HepG2 (cell line): ENCODE results near the gene GAGE10. TPM values are rescaled to one million over a fixed set of nuclear protein-coding genes. Genes with fewer than 3 reads are reported as not detected.

Experiments
- ATAC-seq: fragments of 200-7000 bp; cut with Tn5 transposase; 3 replicates; pipeline ENCODE4 v1.9.1; 2020; ENCODE audit warnings: mild to moderate bottlenecking, moderate library complexity
- BruUV-seq: library from RNA; stranded (reverse); fragments of 400-500 nt; replicated peaks from 2 replicates; lab custom pipeline; 2021; lab: Mats Ljungman, UMichigan
- CTCF ChIA-PET: fragments of 300-600 bp; formaldehyde crosslinking; extraction: SDS; loops from one replicate; lab custom pipeline; 2021; ENCODE audit warnings: low total read pairs, inconsistent platforms, low intra/inter-chr PET ratio; lab: Yijun Ruan, JAX
- POLR2A ChIA-PET: fragments of 350-600 bp; sonication (Branson Sonifier 250); formaldehyde crosslinking; loops from one replicate; lab custom pipeline; 2020; ENCODE audit warnings: antibody characterized with exemption, inconsistent platforms; lab: Yijun Ruan, JAX
- DNase-seq: peaks from one replicate; pipeline ENCODE4 v3.0.0-alpha.2; 2015; ENCODE audit warnings: low spot score
- FAIRE-seq: peaks from 3 replicates; lab custom pipeline; 2011; peaks lifted over from hg19 to GRCh38; lab: Jason Lieb, UNC
- H2AFZ ChIP-seq: one replicate; pipeline ENCODE4 v1.6.1; 2011; ENCODE audit warnings: low read length, inconsistent platforms
- H3K27ac ChIP-seq: fragments of 300-600 bp; 3 replicates; pipeline ENCODE4 v1.8.0; 2011; ENCODE audit warnings: mixed run types, mild to moderate bottlenecking, mixed read lengths, low read length, inconsistent platforms; ENCODE audit not compliant: insufficient read depth; ENCODE audit errors: extremely low read length
- H3K27me3 ChIP-seq, 2 experiments: fragments of 200-600 bp in 1 of 2; 2 replicates in 1 of 2; 3 replicates in 1 of 2; pipeline versions ENCODE4 v1.6.0 to v1.8.0; 2011; ENCODE audit warnings: low read length in 2 of 2, mild to moderate bottlenecking in 2 of 2, moderate library complexity in 2 of 2, inconsistent platforms in 1 of 2; ENCODE audit not compliant: insufficient read depth in 2 of 2, control insufficient read depth in 1 of 2
- H3K36me3 ChIP-seq, 2 experiments: fragments of 200-600 bp in 1 of 2; replicated peaks in 1 of 2; 2 replicates in 1 of 2; 3 replicates in 1 of 2; pipeline versions ENCODE4 v1.5.1 to v1.8.0; 2011; ENCODE audit warnings: low read length in 2 of 2, inconsistent platforms in 1 of 2; ENCODE audit not compliant: insufficient read depth in 2 of 2, control insufficient read depth in 1 of 2
- H3K4me1 ChIP-seq: 2 replicates; pipeline ENCODE4 v1.5.1; 2012; ENCODE audit warnings: low read length, inconsistent platforms; ENCODE audit not compliant: insufficient read depth
- H3K4me2 ChIP-seq: 2 replicates; pipeline ENCODE4 v1.6.0; 2011; ENCODE audit warnings: low read depth, low read length, inconsistent platforms
- H3K4me3 ChIP-seq, 3 experiments: fragments of 200-600 bp in 1 of 3; sonication (generic), shearing (Covaris generic) in 1 of 3; replicated peaks in 1 of 3; 2 replicates each; pipeline ENCODE4 v1.5.1; 2011 to 2016; ENCODE audit warnings: low read length in 3 of 3, inconsistent platforms in 2 of 3, low read depth in 2 of 3, mild to moderate bottlenecking in 2 of 3, control low read depth in 1 of 3, mixed read lengths in 1 of 3; ENCODE audit not compliant: insufficient read depth in 1 of 3
- H3K79me2 ChIP-seq: one replicate; pipeline ENCODE4 v1.6.1; 2011; ENCODE audit warnings: low read length, inconsistent platforms; ENCODE audit not compliant: insufficient read depth
- H3K9ac ChIP-seq: 2 replicates; pipeline ENCODE4 v1.6.0; 2011; ENCODE audit warnings: mild to moderate bottlenecking, low read depth, low read length, inconsistent platforms; ENCODE audit not compliant: insufficient read depth
- H3K9me3 ChIP-seq: 2 replicates; pipeline ENCODE4 v1.5.1; 2012; ENCODE audit warnings: mild to moderate bottlenecking, low read length
- H4K20me1 ChIP-seq: 2 replicates; pipeline ENCODE4 v1.6.0; 2011; ENCODE audit warnings: inconsistent platforms, mild to moderate bottlenecking, low read length, moderate library complexity; ENCODE audit not compliant: insufficient read depth
- CEBPG ChIP-seq: IDR thresholded peaks from 2 replicates; pipeline ENCODE4 v1.6.1; 2016
- E2F1 ChIP-seq: sonication (generic); formaldehyde crosslinking; IDR thresholded peaks from 2 replicates; pipeline ENCODE4 v1.5.0; 2020; ENCODE audit warnings: missing genetic modification reagents
- ZMYM3 ChIP-seq: sonication (generic); formaldehyde crosslinking; IDR thresholded peaks from 2 replicates; pipeline ENCODE4 v1.5.1; 2020; ENCODE audit warnings: mild to moderate bottlenecking, missing genetic modification reagents
- ZNF350 ChIP-seq: sonication (generic); formaldehyde crosslinking; IDR thresholded peaks from 2 replicates; pipeline ENCODE4 v1.4.0; 2020; ENCODE audit warnings: mild to moderate bottlenecking, low read depth, missing genetic modification reagents, borderline replicate concordance
- WGBS: methylation state at CpG from one replicate; pipeline ENCODE4 v1.1.6; 2017; ENCODE audit warnings: low lambda C conversion rate; 5-methylcytosine and 5-hydroxymethylcytosine counted together
- in situ Hi-C: cut with HindIII; loops from 2 replicates; pipeline ENCODE4 v1.10.0; 2017; ENCODE audit warnings: low pct_unique_long_range_greater_than_20kb; ENCODE audit not compliant: extremely low pct_ligation_motif_present
- intact Hi-C: fragments of 100-400 bp; cut with micrococcal nuclease; formaldehyde crosslinking; loops from one replicate; pipeline ENCODE4 v1.10.0; 2022; ENCODE audit not compliant: unreplicated experiment
- polyA plus RNA-seq, 8 experiments: library from polyadenylated mRNA; depleted of rRNA in 3 of 8; stranded (reverse) in 7 of 8; unstranded in 1 of 8; fragments of >200 nt; fragmentation: Illumina TruSeq in 4 of 8; extraction: Trizol in 4 of 8; gene quantifications; 2 replicates each; pipeline versions ENCODE4 v1.2.1 to v1.2.3, GENCODE V29; 2011 to 2016; ENCODE audit warnings: low read depth in 4 of 8, missing spikeins in 1 of 8, mixed read lengths in 1 of 8; ENCODE audit not compliant: insufficient read depth in 1 of 8
- total RNA-seq, 5 experiments: library from RNA; depleted of rRNA; stranded (reverse); fragments of >200 nt; fragmentation: Illumina TruSeq; extraction: Trizol; gene quantifications; 2 replicates each; pipeline ENCODE4 v1.2.3, GENCODE V29; 2016; ENCODE audit warnings: low read depth in 1 of 5
- TF ChIP-seq, protein P1 (sequence below): sonication (generic); formaldehyde crosslinking; IDR thresholded peaks from 2 replicates; pipeline ENCODE4 v1.5.1; 2020; ENCODE audit warnings: missing genetic modification reagents, mild to moderate bottlenecking, borderline replicate concordance

GAGE10 gene
- total and polyA plus RNA-seq, 2 of the 13 experiments (the other 11 are each of a cell fraction or from before 2014, with no cell fraction given) = not detected

- no peaks in the 10 kb centered on the region for H3K9me3 ChIP-seq
- H3K4me2 ChIP-seq = peak overlapping the region; percentile 74
- no CpG with 5 or more reads among the region's 2 CpGs for WGBS
- no peaks in the 10 kb centered on the region; a peak in 1 of 5 replicates for H3K27me3 ChIP-seq
- intact Hi-C loops = no loop called here
- no peaks in the 10 kb centered on the region for H4K20me1 ChIP-seq
- TSS peak; percentile 73 for BruUV-seq
- in situ Hi-C loops = no loop called here
- no peak overlapping the region for H2AFZ ChIP-seq
- no peak overlapping the region for H3K27ac ChIP-seq
- TF ChIP-seq CEBPG (CRISPR knock-in tag) = no peak
- TF ChIP-seq ZMYM3 (CRISPR knock-in tag) = peak; percentile 47; the same call in 1 of the 2 replicates
- no peak for TF ChIP-seq ZNF350 (CRISPR knock-in tag)
- TF ChIP-seq E2F1 (CRISPR knock-in tag) = no peak
- TF ChIP-seq, protein P1, sequence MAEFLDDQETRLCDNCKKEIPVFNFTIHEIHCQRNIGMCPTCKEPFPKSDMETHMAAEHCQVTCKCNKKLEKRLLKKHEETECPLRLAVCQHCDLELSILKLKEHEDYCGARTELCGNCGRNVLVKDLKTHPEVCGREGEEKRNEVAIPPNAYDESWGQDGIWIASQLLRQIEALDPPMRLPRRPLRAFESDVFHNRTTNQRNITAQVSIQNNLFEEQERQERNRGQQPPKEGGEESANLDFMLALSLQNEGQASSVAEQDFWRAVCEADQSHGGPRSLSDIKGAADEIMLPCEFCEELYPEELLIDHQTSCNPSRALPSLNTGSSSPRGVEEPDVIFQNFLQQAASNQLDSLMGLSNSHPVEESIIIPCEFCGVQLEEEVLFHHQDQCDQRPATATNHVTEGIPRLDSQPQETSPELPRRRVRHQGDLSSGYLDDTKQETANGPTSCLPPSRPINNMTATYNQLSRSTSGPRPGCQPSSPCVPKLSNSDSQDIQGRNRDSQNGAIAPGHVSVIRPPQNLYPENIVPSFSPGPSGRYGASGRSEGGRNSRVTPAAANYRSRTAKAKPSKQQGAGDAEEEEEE (CRISPR knock-in tag) = no peak
- CTCF ChIA-PET = no interaction called here
- no peak overlapping the region for H3K4me3 ChIP-seq
- H3K36me3 ChIP-seq = no peaks in the 10 kb centered on the region
- DNase-seq (no peak), FAIRE-seq (no peak), ATAC-seq (no peak)
- no peak overlapping the region; the same call in 1 of the 2 replicates for H3K9ac ChIP-seq
- POLR2A ChIA-PET = no interaction called here
- H3K79me2 ChIP-seq = peaks cover 12% of the 10 kb centered on the region
- H3K4me1 ChIP-seq = peaks cover 43% of the 10 kb centered on the region
Measured at GRCh38 chrX:49271341-49271740, 32.1 kb upstream of the GAGE10 start.
